DMS53 treated with DMSO at 0.1 percent for 48 hours (cell line): Measurements from ENCODE around the gene CDC34.
"Not testable (repeated sequence)": the region's sequence is repeated elsewhere in the genome, so short reads cannot be mapped to it uniquely, and the experiment has no call there.

Source experiments
- DNase-seq: peaks from one replicate; lab custom pipeline; 2025; ENCODE audit not compliant: unreplicated experiment; lab: John Stamatoyannopoulos, UW

CDC34 gene

DNA sequence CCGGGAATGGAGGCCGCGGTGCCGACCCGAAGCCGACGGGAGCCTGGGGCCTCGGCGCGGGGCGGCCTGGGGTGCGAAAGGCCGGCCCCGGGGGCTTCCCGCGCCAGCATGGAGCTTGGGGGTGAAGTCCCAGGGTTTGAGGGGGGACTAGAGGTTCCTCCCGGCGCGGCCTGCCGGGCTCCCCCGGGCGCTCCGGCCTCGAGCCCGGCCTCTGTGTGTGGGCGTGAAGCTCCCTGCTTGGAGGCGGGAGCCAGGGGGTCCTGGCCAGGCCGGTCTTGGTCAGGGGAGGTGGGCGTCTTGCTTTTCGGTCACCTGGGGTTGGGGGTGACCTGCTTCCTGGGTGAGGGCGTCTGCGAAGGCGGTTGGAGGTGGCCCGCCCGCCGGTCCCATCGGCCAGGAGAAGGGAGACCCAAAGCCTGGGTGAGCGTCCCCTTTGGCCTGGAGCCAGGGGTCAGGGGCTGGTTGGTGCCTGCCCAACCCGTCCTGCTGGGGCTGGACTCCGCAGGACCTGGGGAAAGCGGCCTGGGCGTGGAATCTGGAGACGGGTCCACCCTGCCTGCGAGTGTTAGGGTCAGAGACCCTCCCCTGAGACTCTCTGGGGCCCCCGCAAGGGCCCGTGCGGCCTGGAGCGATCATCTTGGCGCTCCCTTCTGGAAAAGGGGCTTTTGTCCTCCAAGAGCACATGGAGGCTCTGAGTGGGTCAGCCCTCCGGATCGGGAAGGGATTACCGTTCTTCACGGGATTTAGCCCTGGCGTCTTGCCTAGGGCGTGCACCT lies 41.4 kb downstream of the CDC34 start:
- DNase-seq, result peak; percentile 2

DNA sequence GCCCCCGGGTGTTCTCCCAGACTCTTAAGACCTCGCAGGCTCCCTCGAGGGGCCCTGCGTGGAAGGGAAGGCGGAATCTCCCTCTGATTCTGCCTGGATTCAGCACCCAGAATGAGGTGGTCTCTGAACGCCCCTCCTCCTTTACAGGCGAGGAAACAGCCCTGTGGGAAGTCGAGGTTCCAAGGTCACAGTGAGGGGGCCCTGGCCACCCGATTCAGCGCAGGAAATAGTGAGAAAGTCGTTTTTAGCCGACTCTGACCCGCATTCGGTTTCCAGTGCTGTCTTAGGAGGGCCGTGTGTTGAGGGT lies 41.9 kb downstream of the CDC34 start:
- DNase-seq, result no peak

DNA sequence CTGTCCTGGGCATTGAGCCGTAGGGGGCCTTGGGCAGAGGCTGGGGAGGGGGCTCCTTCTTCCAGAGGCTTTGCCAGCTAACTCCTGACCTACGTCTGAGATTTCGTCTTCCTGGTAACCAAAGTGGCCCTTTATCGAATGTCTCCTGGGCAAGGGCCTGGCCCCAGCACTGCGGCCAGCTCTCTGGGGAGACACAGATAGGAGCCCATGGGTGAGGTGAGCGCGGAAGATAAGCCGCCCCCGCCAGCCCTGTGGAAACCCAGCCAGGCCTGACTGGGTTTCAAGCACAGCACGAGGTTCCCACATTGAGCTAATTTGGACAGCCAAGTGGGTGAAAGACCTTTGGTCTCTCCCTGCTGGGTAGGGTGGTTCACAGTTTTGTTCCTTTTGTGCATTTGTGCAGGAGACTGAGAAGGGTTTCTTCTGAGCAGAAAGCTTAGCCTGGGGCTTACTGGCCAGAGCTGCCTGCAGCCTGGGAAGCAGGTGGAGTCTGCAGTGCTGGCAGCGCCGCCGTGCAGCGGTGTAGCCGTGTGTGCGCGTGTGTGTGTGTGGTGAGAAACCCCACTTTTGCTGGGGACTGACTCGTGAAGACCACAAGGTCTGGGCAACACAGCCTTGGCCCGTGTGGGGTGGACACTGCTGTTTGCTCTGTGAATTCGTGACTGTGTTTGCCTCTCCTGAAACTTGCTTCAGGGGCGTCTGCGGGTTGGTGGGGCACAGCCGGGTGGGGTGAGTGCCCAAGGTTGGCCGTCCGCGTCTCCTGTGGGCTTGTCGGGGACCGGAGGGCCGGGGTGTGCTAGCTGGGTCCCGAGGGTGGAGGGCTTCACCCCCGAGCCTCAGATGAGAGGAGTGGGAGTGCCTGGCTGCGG lies 43.3 kb downstream of the CDC34 start:
- DNase-seq, result no peak

DNA sequence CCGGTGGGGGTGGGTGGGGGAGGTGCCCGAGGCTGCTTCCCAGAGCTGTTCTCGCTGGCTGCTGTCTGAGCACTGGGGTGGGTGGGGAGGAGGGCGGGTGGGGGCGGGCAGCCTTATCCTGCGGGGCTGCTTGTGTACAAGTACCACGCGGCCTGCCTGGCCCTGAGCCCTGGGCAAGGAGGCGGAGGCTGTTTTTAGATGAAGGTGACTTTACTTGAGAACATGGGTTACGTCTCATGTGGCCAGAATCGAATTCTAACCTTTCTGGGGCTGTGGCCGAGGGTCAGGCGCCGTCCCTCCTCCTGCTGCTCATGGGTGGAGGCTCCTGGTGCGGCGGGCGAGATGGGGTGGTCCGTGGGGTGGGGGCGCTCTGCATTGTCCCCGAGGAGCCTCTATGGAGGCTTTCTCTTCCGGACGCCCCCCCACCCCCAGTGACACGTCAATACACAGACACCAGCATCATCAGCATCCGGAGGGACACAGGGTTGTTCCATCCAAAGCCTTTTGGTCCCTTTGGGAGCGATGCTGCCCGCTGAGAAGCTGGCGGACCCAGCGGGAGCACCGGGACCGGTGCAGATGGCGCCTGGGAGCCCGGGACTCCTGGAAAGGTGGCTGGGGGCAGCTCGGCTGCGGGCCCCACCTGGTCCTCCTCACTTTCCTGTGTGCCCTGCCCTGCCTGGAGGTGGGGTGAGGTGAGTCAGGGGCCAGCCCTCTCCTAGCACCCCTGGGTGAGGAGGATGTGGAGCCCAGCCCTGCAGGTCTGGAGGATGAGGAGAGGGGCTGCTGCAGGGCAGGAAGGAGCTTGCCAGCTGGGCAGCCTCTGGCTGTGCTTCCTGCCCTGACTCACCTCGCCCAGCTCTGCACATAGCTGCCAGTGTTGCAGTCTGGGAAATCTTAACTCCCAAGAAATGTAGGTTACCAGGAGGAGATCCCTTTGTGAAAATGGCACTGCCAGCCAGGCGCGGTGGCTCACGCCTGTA lies 44.3 kb downstream of the CDC34 start:
- DNase-seq, result no peak

DNA sequence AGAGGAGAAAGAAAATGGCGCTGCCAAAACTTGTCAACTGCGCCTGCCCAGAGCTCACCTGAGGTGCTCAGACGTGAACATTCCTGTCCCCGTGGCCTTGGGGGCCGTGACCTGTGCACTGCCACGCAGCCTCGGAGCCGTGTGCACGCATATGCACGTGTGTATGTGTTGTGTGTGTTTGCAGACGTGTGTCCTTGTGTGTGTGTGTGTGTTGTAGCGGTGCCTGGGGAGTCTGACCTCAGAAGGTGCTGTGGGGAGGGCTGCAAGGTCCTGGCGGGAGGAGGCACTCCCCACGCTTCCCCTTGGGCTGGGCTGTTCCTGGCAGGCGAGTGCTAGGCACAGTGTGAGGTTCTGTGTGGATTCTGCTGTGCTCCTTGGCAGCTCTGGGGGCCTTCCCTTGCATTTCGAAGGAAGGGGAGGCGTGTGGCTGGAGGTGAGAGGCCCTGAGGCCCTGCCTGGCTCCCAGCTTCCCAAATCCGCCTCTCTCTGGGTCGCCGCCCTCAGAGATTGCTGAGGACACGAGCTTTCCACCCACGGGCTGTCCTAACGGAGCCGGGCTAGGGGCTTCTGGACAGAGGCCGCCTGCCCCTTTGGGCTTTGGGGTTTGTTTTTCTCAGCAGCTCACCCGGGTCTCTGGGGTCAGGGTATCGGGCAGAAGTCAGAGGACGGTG lies 45.3 kb downstream of the CDC34 start:
- no peak for DNase-seq

DNA sequence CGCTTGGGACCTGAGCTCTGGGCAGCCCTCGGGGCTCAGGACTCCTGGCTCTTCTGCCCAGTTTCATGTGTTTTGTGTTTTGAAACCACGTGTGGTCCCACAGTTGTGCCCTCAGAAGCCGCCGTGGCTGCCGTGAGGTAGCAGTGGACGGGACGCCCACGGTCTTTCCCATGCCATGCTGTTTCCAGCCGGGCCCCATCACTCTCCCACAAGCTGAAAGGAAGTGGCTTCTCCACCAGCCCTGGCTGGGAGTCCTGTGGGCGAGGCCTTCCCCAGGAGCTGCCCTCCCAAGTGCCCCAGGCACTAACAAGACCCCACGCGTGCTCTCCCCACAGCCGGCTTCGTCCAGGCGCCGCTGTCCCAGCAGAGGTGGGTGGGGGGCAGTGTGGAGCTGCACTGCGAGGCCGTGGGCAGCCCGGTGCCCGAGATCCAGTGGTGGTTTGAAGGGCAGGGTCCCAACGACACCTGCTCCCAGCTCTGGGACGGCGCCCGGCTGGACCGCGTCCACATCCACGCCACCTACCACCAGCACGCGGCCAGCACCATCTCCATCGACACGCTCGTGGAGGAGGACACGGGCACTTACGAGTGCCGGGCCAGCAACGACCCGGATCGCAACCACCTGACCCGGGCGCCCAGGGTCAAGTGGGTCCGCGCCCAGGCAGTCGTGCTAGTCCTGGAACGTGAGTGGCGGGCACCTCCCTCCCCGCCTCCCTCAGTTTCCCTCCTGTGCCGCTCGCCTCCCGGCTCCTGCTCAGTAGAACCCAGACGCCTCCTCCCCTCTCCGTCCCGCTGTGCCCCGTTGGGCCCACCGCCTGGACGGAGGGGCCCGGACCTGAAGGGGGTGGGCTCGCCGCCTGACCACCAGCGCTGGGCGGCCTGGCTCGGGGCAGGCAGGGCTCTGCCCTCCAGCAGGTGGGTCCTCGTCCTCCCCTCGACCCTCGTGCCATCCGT lies 46.2 kb downstream of the CDC34 start:
- DNase-seq, result no peak

DNA sequence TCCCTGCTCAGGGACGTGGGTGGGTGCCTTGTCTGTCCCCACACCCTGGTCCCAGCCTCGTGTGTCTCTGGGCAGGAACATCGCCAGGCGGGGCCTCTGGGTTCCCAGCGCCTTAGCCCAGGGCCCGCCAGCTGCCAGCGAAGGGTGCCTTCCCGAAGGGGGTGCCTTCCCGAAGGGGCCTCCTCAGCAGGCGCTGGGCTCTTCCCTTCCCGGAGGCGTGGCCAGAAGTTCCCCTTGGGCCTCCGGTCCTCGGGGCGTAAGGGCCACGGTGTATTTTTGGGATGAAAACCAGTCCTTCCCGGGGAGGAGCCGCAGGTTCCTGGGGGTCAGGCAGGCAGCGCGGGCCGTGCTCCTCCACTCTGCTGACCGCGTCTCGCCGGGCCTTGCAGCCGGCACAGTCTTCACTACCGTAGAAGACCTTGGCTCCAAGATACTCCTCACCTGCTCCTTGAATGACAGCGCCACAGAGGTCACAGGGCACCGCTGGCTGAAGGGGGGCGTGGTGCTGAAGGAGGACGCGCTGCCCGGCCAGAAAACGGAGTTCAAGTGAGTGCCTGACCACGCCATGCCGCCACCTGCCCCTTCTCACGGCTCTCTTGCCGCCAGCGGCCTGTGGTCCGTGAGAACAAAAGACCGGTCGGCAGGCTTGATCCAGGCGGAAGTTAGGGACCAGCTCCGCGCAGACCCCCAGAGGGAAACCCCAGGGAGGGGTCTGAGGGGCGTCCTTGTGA lies 47.7 kb downstream of the CDC34 start:
- no peak for DNase-seq

DNA sequence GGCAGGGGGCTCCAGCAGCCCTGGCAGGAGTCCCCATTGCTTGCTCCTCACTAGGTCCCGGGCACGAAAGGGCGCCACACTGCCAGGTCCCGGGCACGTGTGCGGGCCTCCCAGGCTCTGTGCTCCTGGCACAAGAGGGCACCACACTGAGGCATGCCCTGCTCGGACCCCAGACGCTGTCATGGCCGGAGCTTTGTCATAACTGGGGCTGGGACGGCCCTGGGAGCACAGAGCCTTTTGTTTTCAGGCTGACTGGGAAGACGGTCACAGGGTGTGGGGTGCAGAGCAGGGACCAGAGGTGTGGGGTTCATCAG lies 48.2 kb downstream of the CDC34 start:
- DNase-seq, result no peak

DNA sequence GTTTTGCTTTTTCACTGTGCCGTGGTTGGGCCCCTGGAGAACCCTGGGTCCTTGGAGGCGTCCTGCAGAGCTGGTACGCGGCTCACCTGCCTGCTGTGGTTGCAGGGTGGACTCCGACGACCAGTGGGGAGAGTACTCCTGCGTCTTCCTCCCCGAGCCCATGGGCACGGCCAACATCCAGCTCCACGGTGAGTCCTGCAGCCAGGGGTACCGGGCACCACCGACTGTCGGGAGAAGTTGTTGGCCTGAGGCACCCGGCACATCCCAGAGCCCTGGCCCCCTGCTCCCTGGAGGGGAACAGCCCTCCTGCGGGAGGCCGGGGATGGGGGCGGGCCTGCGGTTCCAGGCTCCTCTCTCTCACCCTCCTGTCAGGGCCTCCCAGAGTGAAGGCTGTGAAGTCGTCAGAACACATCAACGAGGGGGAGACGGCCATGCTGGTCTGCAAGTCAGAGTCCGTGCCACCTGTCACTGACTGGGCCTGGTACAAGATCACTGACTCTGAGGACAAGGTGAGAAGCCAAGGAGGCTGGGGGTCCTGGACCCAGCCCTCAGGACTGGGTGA lies 48.8 kb downstream of the CDC34 start:
- no peak for DNase-seq

DNA sequence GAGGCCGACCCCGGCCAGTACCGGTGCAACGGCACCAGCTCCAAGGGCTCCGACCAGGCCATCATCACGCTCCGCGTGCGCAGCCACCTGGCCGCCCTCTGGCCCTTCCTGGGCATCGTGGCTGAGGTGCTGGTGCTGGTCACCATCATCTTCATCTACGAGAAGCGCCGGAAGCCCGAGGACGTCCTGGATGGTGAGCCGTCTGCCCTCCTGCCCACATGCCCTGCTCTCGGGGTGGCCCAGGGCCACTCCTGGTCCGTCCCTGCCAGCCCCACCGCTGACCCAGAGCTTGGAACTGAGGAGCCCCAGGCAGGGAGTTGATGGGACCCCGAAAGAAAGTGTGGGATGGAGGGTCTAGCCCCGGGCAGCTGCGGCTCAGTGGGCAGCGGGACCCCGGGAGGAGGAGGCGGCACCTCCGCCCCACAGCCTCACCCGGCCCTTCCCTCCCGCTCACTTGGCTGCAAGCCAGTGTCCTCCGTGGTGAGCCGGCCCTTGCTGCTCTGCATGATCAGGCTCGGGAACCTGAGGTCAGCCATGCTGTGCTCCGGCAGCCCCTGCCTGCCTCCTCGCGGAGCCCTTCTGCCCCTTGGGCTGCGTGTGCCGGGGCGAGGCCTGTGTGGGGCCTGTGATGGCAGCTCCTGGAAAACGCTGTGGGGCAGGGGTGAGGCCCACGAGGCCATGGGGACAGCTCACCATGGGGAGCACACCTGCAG lies 50.0 kb downstream of the CDC34 start:
- no peak for DNase-seq

DNA sequence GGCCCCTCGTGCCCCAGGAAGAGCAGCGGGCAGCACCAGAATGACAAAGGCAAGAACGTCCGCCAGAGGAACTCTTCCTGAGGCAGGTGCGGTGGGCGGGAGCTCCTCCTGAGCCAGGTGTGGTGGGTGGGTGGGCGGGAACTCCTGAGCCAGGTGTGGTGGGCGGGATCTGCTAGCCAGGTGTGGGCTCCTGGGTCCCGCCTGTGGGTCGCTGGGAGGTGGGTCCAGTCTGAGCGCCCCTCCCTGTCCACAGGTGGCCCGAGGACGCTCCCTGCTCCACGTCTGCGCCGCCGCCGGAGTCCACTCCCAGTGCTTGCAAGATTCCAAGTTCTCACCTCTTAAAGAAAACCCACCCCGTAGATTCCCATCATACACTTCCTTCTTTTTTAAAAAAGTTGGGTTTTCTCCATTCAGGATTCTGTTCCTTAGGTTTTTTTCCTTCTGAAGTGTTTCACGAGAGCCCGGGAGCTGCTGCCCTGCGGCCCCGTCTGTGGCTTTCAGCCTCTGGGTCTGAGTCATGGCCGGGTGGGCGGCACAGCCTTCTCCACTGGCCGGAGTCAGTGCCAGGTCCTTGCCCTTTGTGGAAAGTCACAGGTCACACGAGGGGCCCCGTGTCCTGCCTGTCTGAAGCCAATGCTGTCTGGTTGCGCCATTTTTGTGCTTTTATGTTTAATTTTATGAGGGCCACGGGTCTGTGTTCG lies 51.1 kb downstream of the CDC34 start:
- DNase-seq, result no peak

DNA sequence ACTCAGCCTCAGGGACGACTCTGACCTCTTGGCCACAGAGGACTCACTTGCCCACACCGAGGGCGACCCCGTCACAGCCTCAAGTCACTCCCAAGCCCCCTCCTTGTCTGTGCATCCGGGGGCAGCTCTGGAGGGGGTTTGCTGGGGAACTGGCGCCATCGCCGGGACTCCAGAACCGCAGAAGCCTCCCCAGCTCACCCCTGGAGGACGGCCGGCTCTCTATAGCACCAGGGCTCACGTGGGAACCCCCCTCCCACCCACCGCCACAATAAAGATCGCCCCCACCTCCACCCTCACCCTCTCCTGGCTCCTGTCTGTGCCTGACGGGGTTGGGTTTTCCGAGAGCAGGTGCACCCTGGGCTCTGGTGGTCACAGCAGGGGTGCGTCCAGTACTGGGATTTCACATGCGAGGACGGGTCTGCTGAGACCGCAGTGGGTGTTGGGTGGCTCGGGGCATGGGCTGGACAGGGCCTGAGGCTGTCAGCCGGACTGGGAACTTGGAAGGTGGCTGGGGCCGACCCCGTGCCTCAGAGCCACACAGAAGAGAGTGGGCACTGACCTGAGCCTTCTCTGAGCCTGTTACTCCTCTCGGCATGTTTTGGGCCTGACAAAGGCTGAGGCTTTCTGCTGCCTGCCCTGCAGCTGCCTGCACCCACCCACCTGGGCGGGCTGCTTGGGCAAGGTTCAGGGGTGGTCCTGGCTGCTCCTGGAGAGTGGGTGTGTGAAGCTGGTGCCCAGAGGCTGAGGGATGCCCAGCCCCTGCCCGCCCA lies 51.8 kb downstream of the CDC34 start:
- no peak for DNase-seq

DNA sequence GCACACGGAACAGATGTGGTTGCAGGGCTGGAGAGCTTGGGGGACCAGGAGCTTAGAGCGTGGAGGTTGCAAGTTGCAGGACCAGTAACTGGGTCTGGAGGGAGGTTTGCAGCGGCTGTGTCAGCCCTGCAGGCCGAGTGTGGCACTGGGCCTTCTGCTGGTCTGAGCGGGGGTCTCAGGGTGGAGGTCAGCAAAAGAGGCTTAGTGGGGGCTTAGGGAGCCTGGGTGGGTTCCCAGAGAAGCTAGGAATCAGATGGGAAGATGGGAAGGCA lies 52.3 kb downstream of the CDC34 start:
- DNase-seq, result no peak

DNA sequence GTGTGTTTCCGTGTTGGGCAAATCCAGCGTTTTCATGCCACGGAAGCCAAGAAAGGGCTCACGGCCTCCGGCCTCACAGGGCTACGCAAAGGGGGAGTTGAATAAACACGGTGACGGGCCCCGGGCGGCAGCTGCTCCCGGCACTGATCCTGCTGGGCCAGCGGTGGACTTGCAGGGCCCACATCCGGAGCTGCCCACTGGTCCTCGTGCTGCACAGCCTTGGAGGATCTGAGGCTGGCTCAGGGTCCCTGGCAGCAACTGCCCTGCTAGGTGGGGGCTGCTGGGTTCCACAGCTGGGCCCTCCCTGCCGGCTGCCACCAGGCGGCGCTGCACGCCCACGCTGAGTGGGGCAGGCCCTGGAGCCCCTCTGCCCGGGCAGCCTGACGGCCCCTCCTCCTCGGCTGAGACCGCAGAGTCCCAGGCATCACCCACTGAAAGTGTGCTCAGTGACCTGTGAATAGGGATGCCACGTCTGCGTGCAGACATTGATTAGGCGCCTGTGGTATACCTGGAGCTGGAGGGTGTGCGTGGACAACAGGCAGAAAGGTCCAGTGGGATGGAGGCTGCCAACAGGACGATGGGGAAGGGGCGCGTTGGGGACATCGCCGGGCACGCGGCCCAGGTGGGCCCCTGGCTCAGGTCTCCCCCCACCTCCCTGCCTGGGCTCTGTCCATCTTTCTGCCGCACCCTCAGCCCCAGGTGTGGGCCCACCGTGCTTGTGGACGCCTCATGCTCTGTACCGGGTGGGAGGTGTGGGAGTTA lies 52.9 kb downstream of the CDC34 start:
- no peak for DNase-seq

DNA sequence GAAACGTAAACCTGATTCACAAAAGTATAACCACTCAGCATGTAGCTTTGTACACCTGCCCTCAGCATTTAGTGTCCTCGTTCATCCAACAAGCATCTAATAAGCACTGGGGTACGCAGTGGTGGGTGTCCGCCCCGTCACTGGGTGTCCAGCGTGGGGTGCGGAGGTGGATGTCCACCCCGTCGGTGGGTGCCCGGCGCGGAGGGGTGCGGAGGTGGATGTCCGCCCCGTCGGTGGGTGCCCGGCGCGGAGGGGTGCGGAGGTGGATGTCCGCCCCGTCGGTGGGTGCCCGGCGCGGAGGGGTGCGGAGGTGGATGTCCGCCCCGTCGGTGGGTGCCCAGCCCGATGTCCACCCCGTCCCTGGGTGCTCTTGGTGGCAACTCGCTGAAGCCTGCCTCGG lies 53.6 kb downstream of the CDC34 start:
- not testable (repeated sequence) for DNase-seq

DNA sequence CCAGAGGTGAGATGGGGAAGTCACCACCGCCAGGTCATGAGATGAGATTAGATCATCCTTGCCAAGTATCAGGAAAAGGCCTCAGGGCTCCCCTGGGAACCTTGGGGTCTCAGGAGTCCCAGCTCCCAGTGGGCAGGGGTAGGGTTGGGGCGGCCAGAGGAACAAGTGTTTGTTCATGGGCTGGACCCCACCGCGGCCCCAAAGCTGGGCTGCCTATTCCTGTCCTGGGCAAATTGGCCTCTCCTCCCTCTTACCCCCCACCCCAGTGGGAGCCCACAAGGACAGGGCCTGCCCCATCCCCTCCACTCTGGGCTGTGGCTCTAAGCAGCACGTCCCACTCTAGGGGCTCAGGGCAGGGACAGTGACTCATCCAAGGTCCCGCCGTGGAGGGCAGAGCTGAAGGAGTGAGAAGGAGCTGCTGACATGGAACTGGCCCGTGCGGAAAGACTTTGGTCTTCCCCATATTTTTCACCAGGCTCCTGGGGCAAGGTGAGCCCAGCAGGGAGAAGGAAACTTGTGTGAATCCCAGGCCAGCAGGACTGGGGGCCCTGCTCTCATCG lies 54.1 kb downstream of the CDC34 start:
- no peak for DNase-seq
